Measurements from ENCODE around the gene SLC39A10.
"Not testable (repeated sequence)": the region's sequence is repeated elsewhere in the genome, so short reads cannot be mapped to it uniquely, and the experiment has no call there.

Gene SLC39A10

DNA sequence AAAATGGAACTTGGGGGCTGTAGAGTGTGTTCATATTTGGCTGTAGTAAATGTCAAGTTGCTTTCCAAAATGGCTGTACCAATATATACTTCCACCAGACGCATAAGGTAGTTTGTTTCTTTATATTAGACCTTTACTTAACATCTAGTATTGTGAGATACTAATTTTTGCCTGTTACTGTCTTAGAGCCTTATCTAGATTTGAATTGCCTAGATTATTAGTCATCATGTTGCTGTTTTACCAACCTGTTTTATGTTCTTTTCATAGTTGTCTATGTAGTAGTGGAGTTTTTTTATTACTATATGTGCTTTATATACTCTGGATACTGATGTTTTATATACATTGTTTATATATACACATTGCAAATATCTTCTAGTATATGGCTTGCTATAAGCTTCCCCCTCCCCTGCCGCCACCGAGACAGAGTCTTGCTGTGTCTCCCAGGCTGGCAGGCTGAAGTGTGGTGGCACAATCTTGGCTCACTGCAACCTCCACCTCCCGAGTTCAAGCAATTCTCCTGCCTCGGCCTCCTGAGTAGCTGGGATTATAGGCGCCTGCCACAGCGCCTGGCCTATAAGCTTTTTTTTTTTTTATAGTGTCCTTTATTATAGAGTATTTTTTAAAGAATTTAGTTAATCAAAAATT lies 18.9 kb downstream of the SLC39A10 start:
- DNase-seq: no peak

DNA sequence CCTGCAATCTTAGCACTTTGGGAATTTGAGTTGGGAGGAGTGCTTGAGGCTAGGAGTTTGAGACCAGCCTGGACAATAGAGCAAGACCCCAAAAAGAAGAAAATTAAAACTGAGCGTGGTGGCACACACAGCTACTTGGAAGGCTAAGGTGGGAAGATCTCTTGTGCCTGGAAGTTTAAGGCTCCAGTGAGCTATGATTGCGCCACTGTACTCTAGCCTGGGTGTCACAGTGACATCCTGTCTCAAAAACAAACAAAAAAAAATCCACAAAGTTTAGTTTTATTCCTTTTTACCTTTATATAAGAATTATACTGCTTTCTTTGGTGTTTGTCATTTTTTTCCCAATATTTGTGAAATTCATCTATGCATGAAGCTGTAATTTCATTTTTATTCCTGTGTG lies 20.3 kb downstream of the SLC39A10 start:
- DNase-seq: no peak

GRCh38 chr2:195677884-195678283 lies 20.9 kb downstream of the SLC39A10 start:
- no peak for DNase-seq

GRCh38 chr2:195682077-195682476 lies 25.1 kb downstream of the SLC39A10 start:
- DNase-seq: no peak

DNA sequence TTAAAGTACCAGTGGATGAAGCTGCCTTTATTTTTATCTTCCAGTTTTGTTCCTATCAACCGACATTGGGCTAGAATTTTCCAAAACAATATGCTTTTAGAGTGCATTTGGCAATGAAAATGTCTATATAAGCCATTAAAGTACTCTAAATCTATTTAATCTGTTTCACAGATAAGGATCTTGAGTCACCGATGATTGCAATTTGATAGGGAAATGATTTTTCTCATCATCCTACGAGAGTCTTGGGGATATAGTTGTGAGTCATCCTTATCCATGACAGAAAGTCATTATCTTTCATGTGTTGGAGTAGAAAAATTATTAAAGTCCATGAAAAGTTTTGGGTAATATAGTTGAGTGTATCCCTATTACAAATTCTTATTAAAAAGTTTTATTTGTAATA lies 26.1 kb downstream of the SLC39A10 start:
- no peak for DNase-seq

DNA sequence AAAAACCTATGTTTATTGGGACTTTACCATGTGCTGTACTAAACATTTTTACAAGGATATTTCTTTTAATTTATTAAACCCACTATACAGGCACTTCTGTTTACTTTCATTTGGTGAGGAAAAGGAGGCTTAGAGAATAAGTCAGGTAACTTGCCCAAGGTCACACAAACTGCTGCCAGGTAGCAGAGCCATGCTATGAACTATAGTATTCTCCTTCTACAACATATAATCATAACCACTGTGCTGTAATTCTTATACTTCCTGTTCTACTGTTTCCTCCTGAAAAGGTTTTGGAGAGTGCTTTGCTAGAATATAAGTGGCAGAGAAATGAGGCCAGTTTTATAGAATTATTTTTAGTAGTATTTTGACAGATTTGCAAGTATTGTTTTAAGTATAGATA lies 29.5 kb downstream of the SLC39A10 start:
- no peak for DNase-seq

GRCh38 chr2:195687320-195688086 lies 30.5 kb downstream of the SLC39A10 start:
- DNase-seq: no peak

GRCh38 chr2:195692531-195692930 lies 35.5 kb downstream of the SLC39A10 start:
- DNase-seq: not testable (repeated sequence)

- DNase-seq: no peak
These were observed 37.5 kb downstream of the SLC39A10 start for GRCh38 chr2:195694553-195694952.

DNA sequence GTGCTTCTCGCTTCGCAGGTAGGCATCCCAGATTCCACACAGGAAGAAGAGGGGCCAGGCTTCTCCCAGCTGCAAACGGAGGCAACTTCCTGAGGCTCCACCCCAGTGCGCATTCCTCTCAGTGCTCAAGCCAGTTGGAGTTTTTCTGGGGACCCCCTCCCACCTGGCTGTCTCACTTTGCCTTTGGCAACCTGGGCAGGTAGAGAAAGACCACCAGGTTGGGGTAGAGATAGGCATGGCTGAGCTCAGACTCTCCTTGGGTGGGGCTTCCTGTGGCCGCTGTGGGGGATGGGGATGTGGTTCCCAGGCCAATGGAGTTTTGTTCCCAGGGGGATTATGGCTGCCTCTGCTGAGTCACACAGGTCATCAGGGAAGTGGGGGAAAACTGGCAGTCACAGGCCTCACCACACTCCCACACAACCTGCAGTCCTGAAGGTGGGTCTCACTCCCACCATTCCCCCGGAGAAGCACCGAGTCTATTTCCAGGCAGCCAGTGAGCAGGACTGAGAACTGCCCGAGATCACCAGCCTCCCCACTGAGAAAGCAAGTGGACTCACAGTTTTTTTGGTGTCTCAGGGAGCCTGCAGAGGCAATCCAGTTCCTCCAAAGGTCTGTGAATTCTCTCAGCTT lies 38.1 kb downstream of the SLC39A10 start:
- no peak for DNase-seq

GRCh38 chr2:195696012-195696411 lies 39.0 kb downstream of the SLC39A10 start:
- DNase-seq: no peak

DNA sequence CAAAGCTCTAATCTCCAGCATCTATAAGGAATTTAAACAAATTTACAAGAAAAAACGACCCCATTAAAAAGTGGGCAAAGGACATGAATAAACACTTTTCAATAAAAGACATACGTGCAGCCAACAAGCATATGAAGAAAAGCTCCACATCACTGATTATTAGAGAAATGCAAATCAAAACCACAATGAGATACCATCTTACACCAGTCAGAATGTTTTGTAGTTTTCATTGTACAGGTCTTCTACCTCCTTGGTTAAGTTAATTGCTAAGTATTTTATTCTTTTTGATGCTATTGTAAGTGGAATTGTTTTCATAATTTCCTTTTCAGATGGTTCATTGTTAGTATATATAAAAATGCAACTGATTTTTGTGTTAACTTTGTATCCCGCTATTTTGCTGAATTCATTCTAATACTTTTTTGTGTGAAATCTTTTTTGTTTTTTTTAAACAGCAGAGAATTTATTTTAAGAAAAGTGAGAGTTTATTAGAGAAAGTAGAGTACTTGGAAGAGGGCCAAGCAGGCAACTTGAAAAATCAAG lies 40.7 kb downstream of the SLC39A10 start:
- no peak for DNase-seq

DNA sequence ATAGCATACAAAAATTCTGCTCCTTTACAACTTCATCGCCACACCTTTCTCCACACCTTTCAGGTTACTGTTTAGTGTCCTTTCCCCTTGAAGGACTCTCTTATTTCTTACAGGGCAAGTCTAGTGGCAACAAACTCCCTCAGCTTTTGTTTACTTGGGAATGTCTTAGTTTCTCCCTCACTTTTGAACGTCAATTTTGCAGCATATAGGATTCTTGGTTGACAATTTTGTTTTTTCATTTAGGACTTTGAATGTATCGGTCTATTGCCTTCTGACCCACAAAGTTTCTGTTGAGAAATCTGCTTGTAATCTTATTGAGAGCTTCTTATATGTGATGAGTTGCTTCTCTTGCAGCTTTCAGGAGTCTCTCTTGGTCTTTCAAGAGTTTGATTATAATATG lies 43.5 kb downstream of the SLC39A10 start:
- no peak for DNase-seq

- DNase-seq: no peak
These were observed 49.3 kb downstream of the SLC39A10 start for GRCh38 chr2:195706161-195706900.

DNA sequence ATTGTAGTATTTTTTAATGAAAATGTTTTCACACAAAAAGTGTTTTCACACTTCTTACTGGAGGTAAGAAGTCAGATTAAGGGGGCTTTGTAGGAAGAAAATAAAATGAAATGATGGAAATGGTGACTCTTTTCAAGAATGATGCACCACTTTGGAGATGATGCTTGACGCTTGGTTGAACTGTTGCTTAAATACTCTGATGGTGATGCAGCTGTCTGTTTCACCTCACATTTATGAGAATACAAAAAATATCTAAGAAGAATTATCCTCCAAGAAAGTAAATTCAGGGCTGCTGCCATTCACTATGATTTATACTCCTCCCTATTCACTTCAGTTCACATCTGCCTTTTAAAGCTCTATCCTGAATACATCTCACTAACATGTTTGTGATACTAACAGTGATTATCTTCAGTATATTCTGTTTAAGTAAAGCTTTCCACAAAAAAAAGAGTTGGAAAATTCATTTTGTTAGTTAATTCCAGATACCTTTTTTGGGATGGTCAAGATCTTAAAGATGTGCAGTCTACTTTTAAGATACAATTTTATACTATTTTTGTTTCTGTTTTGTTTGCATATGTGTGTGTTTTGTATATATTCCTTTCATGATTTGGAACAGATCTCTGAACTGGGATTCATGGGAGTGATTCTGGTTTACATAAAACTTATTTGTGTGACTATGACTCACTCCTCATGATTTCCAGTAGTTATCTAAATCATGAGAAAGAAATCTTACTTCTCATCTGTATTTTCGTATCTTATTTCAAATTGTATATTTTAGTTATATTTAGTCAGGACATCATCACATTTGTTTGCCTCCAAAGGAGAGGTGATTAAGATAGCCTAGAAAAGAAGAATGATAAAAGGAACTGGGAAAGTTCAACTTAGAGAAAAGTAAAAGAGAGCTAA lies 53.1 kb downstream of the SLC39A10 start:
- DNase-seq: no peak

- no peak for DNase-seq
These were observed 54.5 kb downstream of the SLC39A10 start for GRCh38 chr2:195711478-195711877.

DNA sequence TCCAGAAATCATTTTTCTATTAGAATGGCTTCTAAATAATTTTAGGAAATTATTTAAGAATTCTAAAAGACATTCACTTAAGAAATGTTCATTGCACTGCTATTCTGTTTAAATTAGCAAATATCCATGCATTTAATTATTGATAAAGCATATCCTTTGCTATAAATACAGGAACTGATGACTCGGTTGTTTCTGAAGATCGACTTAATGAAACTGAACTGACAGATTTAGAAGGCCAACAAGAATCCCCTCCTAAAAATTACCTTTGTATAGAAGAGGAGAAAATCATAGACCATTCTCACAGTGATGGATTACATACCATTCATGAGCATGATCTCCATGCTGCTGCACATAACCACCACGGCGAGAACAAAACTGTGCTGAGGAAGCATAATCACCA lies 59.4 kb downstream of the SLC39A10 start:
- no peak for DNase-seq

- no peak for DNase-seq
These were observed 64.0 kb downstream of the SLC39A10 start for GRCh38 chr2:195721042-195721441.

GRCh38 chr2:195722075-195722474 lies 65.0 kb downstream of the SLC39A10 start:
- DNase-seq: no peak

GRCh38 chr2:195727106-195727505 lies 70.1 kb downstream of the SLC39A10 start:
- no peak for DNase-seq

GRCh38 chr2:195730912-195731311 lies 73.9 kb downstream of the SLC39A10 start:
- no peak for DNase-seq

DNA sequence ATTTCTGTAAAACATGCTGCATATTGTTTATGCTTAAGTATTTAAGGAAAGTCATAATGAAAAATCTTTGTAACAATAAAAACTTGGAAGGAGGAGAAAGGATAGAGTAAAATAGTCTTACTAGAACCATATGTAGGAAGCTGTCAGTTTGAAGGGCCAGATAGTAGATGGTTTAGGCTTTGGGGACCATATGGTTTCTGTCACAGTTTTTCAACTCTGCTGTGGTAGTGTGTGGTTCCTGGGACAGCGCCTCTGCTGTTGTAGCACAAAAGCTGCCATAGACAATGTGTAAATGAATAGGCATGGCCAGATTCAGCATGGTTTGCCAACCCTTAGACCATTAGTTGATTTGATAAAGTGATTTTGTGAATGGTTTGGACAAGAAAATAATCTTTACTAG lies 75.5 kb downstream of the SLC39A10 start:
- DNase-seq: no peak
